Stimulated activated CD4-positive, alpha-beta T cell treated with anti-CD3 and anti-CD28 coated beads, Interleukin-1b, Interleukin-23, amount 100 ng/mL, for 4 hours (primary cell): Measurements from ENCODE around the gene RAB4A.

Experiments used
- DNase-seq, 2 donors: peaks; one replicate each; pipeline ENCODE4 v3.0.0-alpha.2; 2020; ENCODE audit warnings: low read depth in 2 of 2

The RAB4A gene

GRCh38 chr1:229270547-229271447, at the start of gene RAB4A:
TSS of gene RAB4A (plus strand) at chr1:229271111. CDS start at chr1:229271340, 229 bp downstream.
- peak; percentile 65 to 72 for DNase-seq

- DNase-seq, result no peak
These were observed 48.8 kb upstream of the RAB4A start for GRCh38 chr1:229222081-229222480.

GRCh38 chr1:229223498-229223897, 47.4 kb upstream of the RAB4A start:
- DNase-seq, result no peak

GRCh38 chr1:229224308-229224707, 46.6 kb upstream of the RAB4A start:
- no peak for DNase-seq

- DNase-seq, result no peak
These were observed 45.6 kb upstream of the RAB4A start for GRCh38 chr1:229225331-229225782.

- no peak for DNase-seq
These were observed 44.1 kb upstream of the RAB4A start for GRCh38 chr1:229226796-229227195.

GRCh38 chr1:229227298-229227919, 43.5 kb upstream of the RAB4A start:
- DNase-seq, result peak; percentile 80 to 82

GRCh38 chr1:229228522-229228921, 42.4 kb upstream of the RAB4A start:
- DNase-seq, result no peak

GRCh38 chr1:229229137-229229720, 41.7 kb upstream of the RAB4A start:
- DNase-seq, result no peak

GRCh38 chr1:229229721-229230139, 41.2 kb upstream of the RAB4A start:
- DNase-seq, result no peak

GRCh38 chr1:229230140-229230892, 40.6 kb upstream of the RAB4A start:
- DNase-seq, result no peak

- no peak for DNase-seq
These were observed 39.8 kb upstream of the RAB4A start for GRCh38 chr1:229230893-229231753.

- no peak for DNase-seq
These were observed 39.2 kb upstream of the RAB4A start for GRCh38 chr1:229231754-229232119.

GRCh38 chr1:229234870-229235472, 35.9 kb upstream of the RAB4A start:
- no peak for DNase-seq

GRCh38 chr1:229237320-229237719, 33.6 kb upstream of the RAB4A start:
- no peak for DNase-seq

- DNase-seq, result no peak
These were observed 32.7 kb upstream of the RAB4A start for GRCh38 chr1:229238231-229238630.

GRCh38 chr1:229238674-229239415, 32.1 kb upstream of the RAB4A start:
- no peak for DNase-seq

GRCh38 chr1:229240532-229240931, 30.4 kb upstream of the RAB4A start:
- DNase-seq, result no peak

- DNase-seq, result no peak
These were observed 29.5 kb upstream of the RAB4A start for GRCh38 chr1:229241390-229241789.

GRCh38 chr1:229243638-229244037, 27.3 kb upstream of the RAB4A start:
- no peak for DNase-seq
